GM19395 (cell line): Measurements from ENCODE around the gene SYNGAP1.
"Not testable (repeated sequence)": the region's sequence is repeated elsewhere in the genome, so short reads cannot be mapped to it uniquely, and the experiment has no call there.

Experiments used
- ATAC-seq: cut with Tn5 transposase; IDR thresholded peaks from one replicate; pipeline ENCODE4 v1.9.1; 2021; ENCODE audit warnings: mild to moderate bottlenecking, moderate library complexity; ENCODE audit not compliant: unreplicated experiment

SYNGAP1 gene

DNA sequence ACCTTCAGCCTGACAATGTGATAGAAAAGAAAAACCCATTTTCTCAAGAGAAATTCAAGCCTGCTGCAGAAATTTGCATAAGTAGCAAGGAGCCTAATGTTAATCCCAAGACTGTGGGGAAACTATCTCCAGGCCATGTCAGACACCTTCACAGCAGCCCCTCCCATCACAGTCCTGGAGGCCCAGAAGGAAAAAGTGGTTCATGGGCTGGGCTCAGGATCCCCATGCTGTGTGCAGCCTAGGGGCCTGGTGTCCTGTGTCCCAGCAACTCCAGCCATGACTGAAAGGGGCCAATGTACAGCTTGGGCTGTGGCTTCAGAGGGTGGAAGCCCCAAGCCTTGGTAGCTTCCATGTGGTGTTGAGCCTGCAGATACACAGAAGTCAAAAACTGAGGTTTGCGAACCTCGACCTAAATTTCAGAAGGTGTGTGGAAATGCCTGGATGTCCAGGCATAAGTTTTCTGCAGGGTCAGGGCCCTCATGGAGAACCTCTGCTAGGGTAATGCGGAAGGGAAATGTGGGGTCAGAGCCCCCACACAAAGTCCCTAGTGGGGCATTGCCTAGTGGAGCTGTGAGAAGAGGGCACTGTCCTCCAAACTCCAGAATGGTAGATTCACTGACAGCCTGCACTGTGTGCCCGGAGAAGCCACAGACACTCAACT is 46.3 kb downstream of the SYNGAP1 start:
- ATAC-seq: no peak

DNA sequence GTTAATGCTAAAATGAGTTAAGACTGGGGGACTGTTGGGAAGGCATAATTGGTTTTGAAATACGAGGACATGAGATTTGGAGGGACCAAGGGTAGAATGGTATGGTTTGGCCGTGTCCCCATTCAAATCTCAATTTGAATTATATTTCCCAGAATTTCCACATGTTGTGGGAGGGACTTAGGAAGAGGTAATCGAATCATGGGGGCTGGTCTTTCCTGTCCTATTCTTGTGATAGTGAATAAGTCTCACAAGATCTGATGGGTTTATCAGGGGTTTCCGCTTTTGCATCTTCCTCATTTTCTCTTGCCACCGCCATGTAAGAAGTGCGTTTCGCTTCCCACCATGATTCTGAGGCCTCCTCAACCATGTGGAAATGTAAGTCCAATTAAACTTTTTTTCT is 47.2 kb downstream of the SYNGAP1 start:
- no peak for ATAC-seq

DNA sequence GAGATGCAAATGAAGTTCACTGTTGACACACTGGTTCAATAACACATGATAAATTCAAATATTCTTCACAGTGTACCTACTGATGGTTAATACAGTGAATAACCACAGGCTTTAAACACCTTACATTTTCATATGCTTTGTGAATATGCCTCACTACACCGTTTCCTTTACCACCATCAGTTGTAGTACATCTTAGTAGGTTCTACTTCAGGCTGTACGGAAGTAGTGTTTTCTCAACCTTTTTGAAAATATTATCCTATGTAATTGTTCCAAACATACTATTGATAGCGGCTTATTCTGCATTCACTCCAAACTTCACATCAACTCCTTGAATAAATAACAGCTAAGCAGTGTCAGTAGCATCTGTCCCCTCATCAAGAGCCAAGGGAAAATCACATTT is 49.8 kb downstream of the SYNGAP1 start:
- ATAC-seq: no peak

DNA sequence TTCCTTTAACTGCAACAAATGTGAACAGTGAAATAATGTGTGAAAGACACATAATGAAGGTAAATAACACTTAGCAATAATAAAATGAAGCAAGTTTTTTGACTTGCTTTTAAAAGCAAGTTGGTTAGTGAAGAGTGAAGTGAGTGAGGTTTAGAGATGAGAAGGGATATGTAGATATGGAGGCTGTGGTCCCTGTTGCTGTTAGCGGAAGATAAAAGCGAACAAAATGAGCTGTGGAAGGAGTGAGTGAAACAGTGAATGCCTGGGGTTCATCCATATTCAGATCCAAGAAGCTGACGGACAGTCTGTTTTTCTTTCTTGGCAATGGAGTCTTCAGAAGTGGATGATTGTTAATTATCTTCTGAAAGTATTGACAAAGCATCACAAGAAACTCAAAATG is 58.0 kb downstream of the SYNGAP1 start:
- ATAC-seq: no peak

GRCh38 chr6:33481192-33481591 is 61.3 kb downstream of the SYNGAP1 start:
- no peak for ATAC-seq

- ATAC-seq: not testable (repeated sequence)
These were observed 62.8 kb downstream of the SYNGAP1 start for GRCh38 chr6:33482620-33483019.

DNA sequence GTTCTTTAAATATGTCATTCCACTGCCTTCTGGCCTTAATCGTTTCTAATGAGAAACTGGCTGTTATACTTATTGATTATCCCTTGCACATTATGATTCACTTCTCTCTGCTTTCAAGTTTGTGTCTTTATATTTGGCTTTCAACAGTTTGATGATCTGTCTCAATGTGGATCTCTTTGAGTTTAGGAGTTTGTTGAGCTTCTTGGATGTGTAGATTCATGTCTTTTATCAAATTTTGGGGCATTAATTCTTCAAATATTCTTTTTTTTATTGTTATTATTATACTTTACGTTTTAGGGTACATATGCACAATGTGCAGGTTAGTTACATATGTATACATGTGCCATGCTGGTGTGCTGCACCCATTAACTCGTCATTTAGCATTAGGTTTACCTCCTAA is 63.8 kb downstream of the SYNGAP1 start:
- no peak for ATAC-seq

DNA sequence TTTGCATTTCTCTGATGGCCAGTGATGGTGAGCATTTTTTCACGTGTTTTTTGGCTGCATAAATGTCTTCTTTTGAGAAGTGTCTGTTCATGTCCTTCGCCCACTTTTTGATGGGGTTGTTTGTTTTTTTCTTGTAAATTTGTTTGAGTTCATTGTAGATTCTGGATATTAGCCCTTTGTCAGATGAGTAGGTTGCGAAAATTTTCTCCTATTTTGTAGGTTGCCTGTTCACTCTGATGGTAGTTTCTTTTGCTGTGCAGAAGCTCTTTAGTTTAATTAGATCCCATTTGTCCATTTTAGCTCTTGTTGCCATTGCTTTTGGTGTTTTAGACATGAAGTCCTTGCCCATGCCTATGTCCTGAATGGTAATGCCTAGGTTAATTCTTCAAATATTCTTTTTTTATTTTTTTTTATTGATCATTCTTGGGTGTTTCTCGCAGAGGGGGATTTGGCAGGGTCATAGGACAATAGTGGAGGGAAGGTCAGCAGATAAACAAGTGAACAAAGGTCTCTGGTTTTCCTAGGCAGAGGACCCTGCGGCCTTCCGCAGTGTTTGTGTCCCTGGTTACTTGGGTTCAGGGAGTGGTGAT is 64.9 kb downstream of the SYNGAP1 start:
- not testable (repeated sequence) for ATAC-seq

GRCh38 chr6:33485680-33486079 is 65.8 kb downstream of the SYNGAP1 start:
- ATAC-seq: not testable (repeated sequence)

- no peak for ATAC-seq
These were observed 68.5 kb downstream of the SYNGAP1 start for GRCh38 chr6:33488339-33488738.

- ATAC-seq: no peak
These were observed 70.3 kb downstream of the SYNGAP1 start for GRCh38 chr6:33490198-33490597.

GRCh38 chr6:33490621-33491020 is 70.8 kb downstream of the SYNGAP1 start:
- ATAC-seq: no peak

DNA sequence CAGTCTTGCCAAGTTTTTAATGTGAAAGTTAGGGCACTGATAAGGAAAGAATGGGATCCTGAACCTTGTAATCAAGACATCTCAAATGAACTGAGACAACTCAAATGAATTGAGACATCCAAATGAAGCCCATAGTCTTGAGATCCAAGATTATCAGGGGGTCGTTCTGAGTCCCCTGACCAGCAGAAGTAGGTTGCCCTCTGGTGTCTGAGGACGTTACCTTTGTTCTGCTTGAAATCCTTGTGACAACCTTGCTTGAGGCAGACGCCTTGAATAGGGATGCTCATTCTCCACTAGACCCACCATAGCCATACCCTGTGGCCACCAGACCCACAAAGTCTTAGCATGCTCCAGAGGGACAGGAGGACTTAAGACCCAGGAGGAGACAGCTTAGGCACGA is 72.2 kb downstream of the SYNGAP1 start:
- no peak for ATAC-seq

DNA sequence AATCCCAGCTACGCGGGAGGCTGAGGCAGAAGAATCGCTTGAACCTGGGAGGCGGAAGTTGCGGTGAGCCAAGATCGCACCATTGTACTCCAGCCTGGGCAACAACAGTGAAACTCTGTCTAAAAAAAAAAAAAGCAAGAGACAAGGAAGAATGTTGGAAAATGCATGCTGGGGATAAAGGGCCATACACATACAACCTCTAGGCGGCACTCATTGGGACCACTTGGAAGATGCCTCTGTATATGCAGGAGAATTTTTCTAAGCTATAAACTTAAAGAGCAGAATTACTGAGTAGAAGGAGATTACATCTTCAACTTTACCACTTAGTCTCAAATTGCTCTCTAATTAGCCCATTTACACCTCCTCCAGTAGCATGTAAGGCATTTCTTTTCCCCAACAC is 77.3 kb downstream of the SYNGAP1 start:
- ATAC-seq: no peak

- ATAC-seq: no peak
These were observed 82.6 kb downstream of the SYNGAP1 start for GRCh38 chr6:33502486-33502885.

DNA sequence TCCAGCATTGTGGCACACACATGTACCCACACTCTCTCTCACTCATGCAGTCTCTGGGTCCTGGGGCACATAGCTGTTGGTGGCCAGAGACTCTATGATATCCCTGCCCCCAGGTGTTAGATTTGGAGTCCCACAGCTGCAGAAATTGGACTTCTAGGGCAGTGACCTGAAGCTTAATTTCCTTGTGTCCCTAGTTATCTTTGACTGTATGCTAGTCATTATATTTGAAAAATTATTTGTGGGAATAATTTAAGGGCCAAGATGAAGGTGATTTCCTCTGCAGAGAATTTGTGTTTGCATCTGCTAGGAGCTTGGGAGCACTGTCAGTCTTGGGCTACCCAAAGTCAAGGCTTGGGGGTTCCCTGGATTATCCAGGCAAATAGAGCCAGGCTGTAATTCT is 84.6 kb downstream of the SYNGAP1 start:
- ATAC-seq: no peak
